K562 (cell line): ENCODE results near the gene LRRC39. TPM values are rescaled to one million over a fixed set of nuclear protein-coding genes. Genes with fewer than 3 reads are reported as not detected.
A peak's percentile ranks its signal among the peaks of the same experiment; 100 is the strongest.

Source experiments
- ATAC-seq: fragments of 200-7000 bp; cut with Tn5 transposase; 3 replicates; pipeline ENCODE4 v1.9.1; 2020; ENCODE audit warnings: moderate library complexity
- BruUV-seq: library from RNA; stranded (reverse); fragments of 400-500 nt; replicated peaks from 2 replicates; lab custom pipeline; 2021; lab: Mats Ljungman, UMichigan
- CTCF ChIA-PET: fragments of 300-600 bp; formaldehyde crosslinking; extraction: SDS; loops from one replicate; lab custom pipeline; 2021; ENCODE audit warnings: low intra/inter-chr PET ratio; lab: Yijun Ruan, JAX
- POLR2A ChIA-PET: fragments of 300-600, 350-650 bp; sonication (Branson Sonifier 250); formaldehyde crosslinking; extraction: SDS; loops from one replicate; lab custom pipeline; 2021; ENCODE audit warnings: antibody characterized with exemption, inconsistent platforms; lab: Yijun Ruan, JAX
- DNase-seq, 4 experiments: peaks; one replicate each; pipeline versions ENCODE4 v3.0.0 to v3.0.0-alpha.2; 2011 to 2018; ENCODE audit warnings: low spot score in 3 of 4, mixed read lengths in 3 of 4; ENCODE audit errors: extremely low read depth in 1 of 4
- FAIRE-seq: peaks from 2 replicates; lab custom pipeline; 2011; peaks lifted over from hg19 to GRCh38; lab: Jason Lieb, UNC
- H2AFZ ChIP-seq: 2 replicates; pipeline ENCODE4 v1.6.0; 2011; ENCODE audit warnings: low read depth, low read length, control low read depth, inconsistent platforms
- H3K27ac ChIP-seq: fragments of 200-600 bp; 3 replicates; pipeline ENCODE4 v1.8.0; 2011; ENCODE audit warnings: low read depth, mild to moderate bottlenecking, control low read depth, inconsistent platforms, low read length, moderate library complexity, mixed read lengths; ENCODE audit errors: extremely low read depth
- H3K27me3 ChIP-seq, 2 experiments: fragments of 300-600 bp in 1 of 2; 2 replicates in 1 of 2; 3 replicates in 1 of 2; pipeline versions ENCODE4 v1.6.0 to v1.8.0; 2011; ENCODE audit warnings: inconsistent platforms in 2 of 2, low read length in 2 of 2, mild to moderate bottlenecking in 1 of 2, mixed read lengths in 1 of 2, moderate library complexity in 1 of 2; ENCODE audit not compliant: control insufficient read depth in 2 of 2, insufficient read depth in 2 of 2
- H3K36me3 ChIP-seq: fragments of 300-600 bp; 3 replicates; pipeline ENCODE4 v1.8.0; 2011; ENCODE audit warnings: mild to moderate bottlenecking, low read length, inconsistent platforms; ENCODE audit not compliant: control insufficient read depth, insufficient read depth
- H3K4me1 ChIP-seq, 2 experiments: fragments of 200-600 bp in 1 of 2; replicated peaks in 1 of 2; 2 replicates in 1 of 2; 3 replicates in 1 of 2; pipeline versions ENCODE4 v1.5.1 to v1.8.0; 2011; ENCODE audit warnings: inconsistent platforms in 2 of 2, low read length in 2 of 2, mild to moderate bottlenecking in 1 of 2, mixed read lengths in 1 of 2, moderate library complexity in 1 of 2; ENCODE audit not compliant: control insufficient read depth in 2 of 2, insufficient read depth in 2 of 2
- H3K4me2 ChIP-seq: 2 replicates; pipeline ENCODE4 v1.6.1; 2011; ENCODE audit warnings: low read length, control low read depth, inconsistent platforms, mixed read lengths; ENCODE audit not compliant: insufficient read depth
- H3K4me3 ChIP-seq: fragments of 200-600 bp; sonication (generic), shearing (Covaris generic); 2 replicates; pipeline ENCODE4 v1.5.1; 2016; ENCODE audit warnings: control low read depth, inconsistent platforms
- H3K79me2 ChIP-seq: fragments of 200-600 bp; 3 replicates; pipeline ENCODE4 v1.8.0; 2011; ENCODE audit warnings: low read length, inconsistent platforms; ENCODE audit not compliant: control insufficient read depth, insufficient read depth
- H3K9ac ChIP-seq, 2 experiments: 2 replicates each; pipeline versions ENCODE4 v1.6.0 to v1.6.1; 2011; ENCODE audit warnings: low read depth in 2 of 2, low read length in 2 of 2, control low read depth in 1 of 2, inconsistent platforms in 1 of 2, mild to moderate bottlenecking in 1 of 2, mixed read lengths in 1 of 2; ENCODE audit not compliant: insufficient read depth in 1 of 2
- H3K9me1 ChIP-seq: one replicate; pipeline ENCODE4 v1.6.0; 2011; ENCODE audit warnings: inconsistent platforms, mild to moderate bottlenecking, low read length, moderate library complexity; ENCODE audit not compliant: control insufficient read depth, insufficient read depth
- H3K9me3 ChIP-seq: replicated peaks from 2 replicates; pipeline ENCODE4 v1.5.1; 2011; ENCODE audit warnings: low read depth, low read length, inconsistent platforms; ENCODE audit not compliant: control insufficient read depth, insufficient read depth
- H4K20me1 ChIP-seq: replicated peaks from 2 replicates; pipeline ENCODE4 v1.6.1; 2011; ENCODE audit warnings: low read length, inconsistent platforms, mixed read lengths; ENCODE audit not compliant: control insufficient read depth, insufficient read depth
- ETV1 ChIP-seq: fragments of 450-650 bp; conservative IDR thresholded peaks from 2 replicates; pipeline ENCODE4 v1.6.1; 2016; ENCODE audit warnings: missing genetic modification characterization, control low read depth, low read depth, missing compliant biosample characterization
- GTF2A2 ChIP-seq: IDR thresholded peaks from 2 replicates; pipeline ENCODE4 v1.6.1; 2016; ENCODE audit warnings: mild to moderate bottlenecking, missing genetic modification characterization, missing compliant biosample characterization
- PHB ChIP-seq: fragments of 250-450 bp; sonication (Bioruptor Pico); IDR thresholded peaks from 2 replicates; pipeline ENCODE4 v1.5.0; 2021
- ZFX ChIP-seq: sonication (generic); formaldehyde crosslinking; IDR thresholded peaks from 2 replicates; pipeline ENCODE4 v1.8.0; 2022; ENCODE audit warnings: mild to moderate bottlenecking, missing genetic modification reagents, moderate library complexity
- ZKSCAN8 ChIP-seq: fragments of 200-800 bp; sonication (Bioruptor generic); IDR thresholded peaks from 2 replicates; pipeline ENCODE4 v1.6.1; 2016; ENCODE audit warnings: missing genetic modification characterization, missing compliant biosample characterization
- ZNF134 ChIP-seq: fragments of 250-450 bp; sonication (Bioruptor Pico); conservative IDR thresholded peaks from 2 replicates; pipeline ENCODE4 v1.4.0; 2020
- ZNF3 ChIP-seq: fragments of 250-450 bp; sonication (Bioruptor Pico); IDR thresholded peaks from 2 replicates; pipeline ENCODE4 v1.5.0; 2021; ENCODE audit warnings: mild to moderate bottlenecking, moderate library complexity
- ZNF699 ChIP-seq: fragments of 250-450 bp; sonication (Bioruptor Pico); IDR thresholded peaks from 2 replicates; pipeline ENCODE4 v1.8.0; 2021; ENCODE audit warnings: mild to moderate bottlenecking, moderate library complexity; ENCODE audit not compliant: insufficient replicate concordance
- WGBS: fragments of 100-300 bp; shearing (Covaris generic); methylation state at CpG from one replicate; pipeline ENCODE4 v1.1.6; 2016; ENCODE audit warnings: low coverage, mixed read lengths; ENCODE audit not compliant: insufficient coverage; ENCODE audit errors: missing lambda C conversion rate; 5-methylcytosine and 5-hydroxymethylcytosine counted together
- in situ Hi-C: fragments of 300-500 bp; cut with MboI; formaldehyde crosslinking; loops from 4 replicates; pipeline ENCODE4 v1.15.0; 2018; ENCODE audit warnings: inconsistent platforms, mixed read lengths
- intact Hi-C: fragments of 100-400 bp; cut with micrococcal nuclease; formaldehyde crosslinking; loops from 2 replicates; pipeline ENCODE4 v1.14.2; 2022
- polyA plus RNA-seq, 8 experiments: library from polyadenylated mRNA; depleted of rRNA in 4 of 8; stranded (reverse) in 5 of 8; unstranded in 3 of 8; fragments of >200 nt; fragmentation: Nextera tagmentation in 2 of 8; fragmentation: Illumina TruSeq in 1 of 8; extraction: Ambion mirVana in 2 of 8; extraction: Trizol in 1 of 8; gene quantifications; 2 replicates each; pipeline versions ENCODE4 v1.2.1 to v1.2.3, GENCODE V29; 2011 to 2014; ENCODE audit warnings: inconsistent platforms in 1 of 8, missing spikeins in 1 of 8
- total RNA-seq, 7 experiments: library from RNA; depleted of rRNA in 6 of 7; stranded (reverse); fragments of >200 nt in 6 of 7; fragmentation: Illumina TruSeq in 2 of 7; extraction: Trizol in 2 of 7; gene quantifications; 2 replicates each; pipeline versions ENCODE4 v1.2.1 to v1.2.3, GENCODE V29; 2011 to 2021; ENCODE audit warnings: low replicate concordance in 1 of 7
- TF ChIP-seq, protein P1 (sequence below): fragments of 450-650 bp; IDR thresholded peaks from 2 replicates; pipeline ENCODE4 v1.6.1; 2016; ENCODE audit warnings: low read depth

Gene LRRC39
- total and polyA plus RNA-seq, 9 of the 15 experiments (the other 6 are each of a cell fraction or from before 2014, with no cell fraction given): 1.00 to 3.1 (median 1.3) TPM

- H3K27ac ChIP-seq: no peak overlapping the region
- FAIRE-seq: no peak
- H2AFZ ChIP-seq: no peak overlapping the region
- in situ Hi-C loops (no loop called here), intact Hi-C loops (no loop called here)
- H3K4me2 ChIP-seq: no peak overlapping the region
- TF ChIP-seq ZNF134 (CRISPR knock-in tag) (no peak), GTF2A2 (tag) (no peak)
- H3K36me3 ChIP-seq: peaks cover 11% of the 10 kb centered on the region; the same call in 1 of the 3 replicates
- POLR2A ChIA-PET: no interaction called here
- BruUV-seq: TSS peak; percentile 10
- no peak overlapping the region for H3K9ac ChIP-seq
- H3K79me2 ChIP-seq: no peaks in the 10 kb centered on the region
- no peaks in the 10 kb centered on the region for H3K27me3 ChIP-seq
- no peak overlapping the region for H3K4me3 ChIP-seq
- 90% methylated on average over 3 of the region's 3 CpGs for WGBS
- no peaks in the 10 kb centered on the region for H3K9me1 ChIP-seq
- no peak for DNase-seq
- H3K4me1 ChIP-seq: no peaks in the 10 kb centered on the region
- H3K9me3 ChIP-seq: no peaks in the 10 kb centered on the region
- CTCF ChIA-PET: no interaction called here
- no peaks in the 10 kb centered on the region for H4K20me1 ChIP-seq
- no peak for ATAC-seq
These were observed 9.9 kb upstream of the LRRC39 start for GRCh38 chr1:100187912-100188311.

- no peak overlapping the region for H2AFZ ChIP-seq
- H3K9me1 ChIP-seq: no peaks in the 10 kb centered on the region
- in situ Hi-C loops (no loop called here), intact Hi-C loops (no loop called here)
- no peaks in the 10 kb centered on the region for H3K79me2 ChIP-seq
- no TSS peak for BruUV-seq
- POLR2A ChIA-PET: interaction anchor here (0.6 kb wide), 1 partner anchor 178 kb away, joined by 3 read pairs; no protein-coding TSS in a partner anchor
- DNase-seq: peak in 1 of 4 experiments; percentile 5
- H3K9me3 ChIP-seq: no peaks in the 10 kb centered on the region
- no peak for ATAC-seq
- H3K36me3 ChIP-seq: peaks cover 4% of the 10 kb centered on the region; the same call in 1 of the 3 replicates
- whole genome bisulfite sequencing: 0% methylated on average over 1 of the region's 1 CpG
- no peak overlapping the region for H3K4me2 ChIP-seq
- H3K4me3 ChIP-seq: no peak overlapping the region
- no peaks in the 10 kb centered on the region for H3K27me3 ChIP-seq
- FAIRE-seq: no peak
- CTCF ChIA-PET: no interaction called here
- no peak overlapping the region for H3K9ac ChIP-seq
- H3K27ac ChIP-seq: no peak overlapping the region
- no peaks in the 10 kb centered on the region for H4K20me1 ChIP-seq
- H3K4me1 ChIP-seq: no peaks in the 10 kb centered on the region
- TF ChIP-seq ZNF699 (CRISPR knock-in tag) (no peak), ZNF3 (CRISPR knock-in tag) (no peak), PHB (CRISPR knock-in tag) (no peak), ZFX (no peak), ETV1 (no peak), ZKSCAN8 (CRISPR knock-in tag) (no peak)
- TF ChIP-seq, protein P1, sequence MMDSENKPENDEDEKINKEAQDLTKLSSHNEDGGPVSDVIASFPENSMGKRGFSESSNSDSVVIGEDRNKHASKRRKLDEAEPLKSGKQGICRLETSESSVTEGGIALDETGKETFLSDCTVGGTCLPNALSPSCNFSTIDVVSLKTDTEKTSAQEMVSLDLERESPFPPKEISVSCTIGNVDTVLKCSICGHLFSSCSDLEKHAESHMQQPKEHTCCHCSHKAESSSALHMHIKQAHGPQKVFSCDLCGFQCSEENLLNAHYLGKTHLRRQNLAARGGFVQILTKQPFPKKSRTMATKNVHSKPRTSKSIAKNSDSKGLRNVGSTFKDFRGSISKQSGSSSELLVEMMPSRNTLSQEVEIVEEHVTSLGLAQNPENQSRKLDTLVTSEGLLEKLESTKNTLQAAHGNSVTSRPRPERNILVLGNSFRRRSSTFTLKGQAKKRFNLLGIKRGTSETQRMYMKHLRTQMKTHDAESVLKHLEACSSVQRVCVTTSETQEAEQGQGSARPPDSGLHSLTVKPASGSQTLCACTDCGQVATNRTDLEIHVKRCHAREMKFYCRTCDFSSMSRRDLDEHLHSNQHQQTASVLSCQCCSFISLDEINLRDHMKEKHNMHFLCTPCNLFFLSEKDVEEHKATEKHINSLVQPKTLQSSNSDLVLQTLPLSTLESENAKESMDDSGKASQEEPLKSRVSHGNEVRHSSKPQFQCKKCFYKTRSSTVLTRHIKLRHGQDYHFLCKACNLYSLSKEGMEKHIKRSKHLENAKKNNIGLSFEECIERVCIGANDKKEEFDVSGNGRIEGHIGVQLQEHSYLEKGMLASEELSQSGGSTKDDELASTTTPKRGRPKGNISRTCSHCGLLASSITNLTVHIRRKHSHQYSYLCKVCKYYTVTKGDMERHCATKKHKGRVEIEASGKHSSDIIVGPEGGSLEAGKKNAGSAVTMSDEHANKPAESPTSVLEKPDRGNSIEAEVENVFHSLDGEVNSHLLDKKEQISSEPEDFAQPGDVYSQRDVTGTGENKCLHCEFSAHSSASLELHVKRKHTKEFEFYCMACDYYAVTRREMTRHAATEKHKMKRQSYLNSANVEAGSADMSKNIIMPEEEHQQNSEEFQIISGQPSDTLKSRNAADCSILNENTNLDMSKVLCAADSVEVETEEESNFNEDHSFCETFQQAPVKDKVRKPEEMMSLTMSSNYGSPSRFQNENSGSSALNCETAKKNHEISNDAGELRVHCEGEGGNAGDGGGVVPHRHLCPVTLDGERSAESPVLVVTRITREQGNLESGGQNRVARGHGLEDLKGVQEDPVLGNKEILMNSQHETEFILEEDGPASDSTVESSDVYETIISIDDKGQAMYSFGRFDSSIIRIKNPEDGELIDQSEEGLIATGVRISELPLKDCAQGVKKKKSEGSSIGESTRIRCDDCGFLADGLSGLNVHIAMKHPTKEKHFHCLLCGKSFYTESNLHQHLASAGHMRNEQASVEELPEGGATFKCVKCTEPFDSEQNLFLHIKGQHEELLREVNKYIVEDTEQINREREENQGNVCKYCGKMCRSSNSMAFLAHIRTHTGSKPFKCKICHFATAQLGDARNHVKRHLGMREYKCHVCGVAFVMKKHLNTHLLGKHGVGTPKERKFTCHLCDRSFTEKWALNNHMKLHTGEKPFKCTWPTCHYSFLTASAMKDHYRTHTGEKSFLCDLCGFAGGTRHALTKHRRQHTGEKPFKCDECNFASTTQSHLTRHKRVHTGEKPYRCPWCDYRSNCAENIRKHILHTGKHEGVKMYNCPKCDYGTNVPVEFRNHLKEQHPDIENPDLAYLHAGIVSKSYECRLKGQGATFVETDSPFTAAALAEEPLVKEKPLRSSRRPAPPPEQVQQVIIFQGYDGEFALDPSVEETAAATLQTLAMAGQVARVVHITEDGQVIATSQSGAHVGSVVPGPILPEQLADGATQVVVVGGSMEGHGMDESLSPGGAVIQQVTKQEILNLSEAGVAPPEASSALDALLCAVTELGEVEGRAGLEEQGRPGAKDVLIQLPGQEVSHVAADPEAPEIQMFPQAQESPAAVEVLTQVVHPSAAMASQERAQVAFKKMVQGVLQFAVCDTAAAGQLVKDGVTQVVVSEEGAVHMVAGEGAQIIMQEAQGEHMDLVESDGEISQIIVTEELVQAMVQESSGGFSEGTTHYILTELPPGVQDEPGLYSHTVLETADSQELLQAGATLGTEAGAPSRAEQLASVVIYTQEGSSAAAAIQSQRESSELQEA: no peak
These were observed 6.5 kb upstream of the LRRC39 start for GRCh38 chr1:100184536-100184935.
